GM18951 (cell line): Measurements from ENCODE around the gene PNPLA1.

ENCODE experiments used
- POLR2A ChIP-seq: IDR thresholded peaks from 4 replicates; pipeline ENCODE4 v1.6.1; 2011; ENCODE audit warnings: mild to moderate bottlenecking; ENCODE audit not compliant: insufficient read length, insufficient read depth; ENCODE audit errors: extremely low read depth
- in situ Hi-C: fragments of 300-500 bp; cut with MboI; formaldehyde crosslinking; loops from one replicate; pipeline ENCODE4 v1.12.0; 2022; ENCODE audit warnings: low sequenced_read_pairs, mixed read lengths, inconsistent platforms; ENCODE audit not compliant: unreplicated experiment

The PNPLA1 gene

DNA sequence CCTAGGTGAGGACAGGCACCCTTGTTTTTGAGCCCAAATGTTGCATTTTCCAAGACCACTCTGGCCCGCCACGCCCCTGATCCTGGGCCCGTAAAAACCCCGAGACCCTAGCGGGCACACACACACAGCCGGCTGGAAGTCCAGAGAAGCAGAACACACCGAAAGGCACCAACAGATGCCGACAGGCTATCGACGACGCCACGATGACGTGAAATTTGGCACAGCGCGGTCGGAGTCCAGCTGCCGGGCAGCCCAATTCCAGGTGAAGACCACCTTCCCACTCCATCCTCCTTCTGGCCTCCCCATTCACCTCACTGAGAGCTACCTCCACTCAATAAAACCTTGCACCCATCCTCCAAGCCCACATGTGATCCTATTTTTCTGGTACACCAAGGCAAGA lies 34.0 kb upstream of the PNPLA1 start:
- no peak for TF ChIP-seq POLR2A
- in situ Hi-C loops = no loop called here

DNA sequence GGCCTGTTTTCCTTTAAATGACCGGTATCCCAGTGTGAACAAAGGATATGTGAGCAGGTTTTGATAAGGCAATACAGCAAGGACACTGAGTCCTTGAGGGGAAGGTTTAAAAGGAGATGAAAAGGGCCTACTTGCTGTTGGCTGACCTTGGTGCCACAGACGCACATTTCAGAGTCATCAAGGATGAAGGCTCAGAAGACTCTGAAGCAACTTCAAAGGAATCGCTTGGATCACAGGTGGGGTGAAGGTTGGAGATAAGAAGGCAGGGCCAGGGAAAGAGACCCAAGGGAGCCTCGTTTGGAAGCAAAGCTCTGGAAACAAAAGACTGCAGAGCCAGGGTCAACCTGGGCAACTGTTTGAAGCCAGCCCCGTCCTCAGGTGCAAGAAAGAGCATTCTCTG lies 30.1 kb upstream of the PNPLA1 start:
- in situ Hi-C loops = no loop called here
- TF ChIP-seq POLR2A = no peak

DNA sequence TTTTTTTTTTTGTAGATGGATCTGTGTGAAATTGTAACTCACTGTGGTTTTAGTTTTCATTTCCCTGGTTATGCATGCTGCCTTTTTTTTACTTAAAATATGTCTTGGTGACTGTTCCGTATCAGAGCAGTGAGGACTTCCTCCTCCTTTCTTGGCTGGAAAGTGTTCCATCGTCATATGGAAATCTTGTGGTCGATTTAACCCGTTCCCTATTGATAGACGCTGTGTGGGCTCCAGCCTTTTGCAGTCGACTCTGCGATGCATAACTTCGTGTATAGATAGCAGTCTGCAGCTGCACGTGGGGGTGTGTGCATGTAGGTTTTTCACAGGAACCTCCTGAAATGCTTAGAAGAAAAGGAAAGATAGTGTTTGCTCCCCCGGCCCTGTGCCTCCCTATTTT lies 28.1 kb upstream of the PNPLA1 start:
- no peak for TF ChIP-seq POLR2A
- in situ Hi-C loops = no loop called here

DNA sequence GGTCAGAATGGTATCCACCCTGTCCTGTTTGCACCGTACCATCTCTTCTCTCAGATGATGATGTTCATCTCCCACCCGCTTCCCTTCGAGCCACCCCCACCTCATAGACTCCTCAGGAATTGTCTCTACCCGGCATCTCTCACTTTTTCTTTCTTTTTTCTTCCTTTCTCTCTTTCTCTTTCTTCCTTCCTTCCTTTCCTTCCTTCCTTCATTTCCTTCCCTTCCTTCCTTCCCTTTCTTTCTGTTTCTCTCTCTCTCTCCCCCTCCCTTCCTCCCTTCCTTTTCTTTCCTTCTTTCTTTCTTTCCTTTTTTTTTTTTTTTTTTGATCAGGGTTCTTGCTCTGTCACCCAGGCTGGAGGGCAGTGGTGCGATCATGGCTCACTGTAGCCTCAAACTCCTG lies 27.7 kb upstream of the PNPLA1 start:
- in situ Hi-C loops = no loop called here
- no peak for TF ChIP-seq POLR2A

DNA sequence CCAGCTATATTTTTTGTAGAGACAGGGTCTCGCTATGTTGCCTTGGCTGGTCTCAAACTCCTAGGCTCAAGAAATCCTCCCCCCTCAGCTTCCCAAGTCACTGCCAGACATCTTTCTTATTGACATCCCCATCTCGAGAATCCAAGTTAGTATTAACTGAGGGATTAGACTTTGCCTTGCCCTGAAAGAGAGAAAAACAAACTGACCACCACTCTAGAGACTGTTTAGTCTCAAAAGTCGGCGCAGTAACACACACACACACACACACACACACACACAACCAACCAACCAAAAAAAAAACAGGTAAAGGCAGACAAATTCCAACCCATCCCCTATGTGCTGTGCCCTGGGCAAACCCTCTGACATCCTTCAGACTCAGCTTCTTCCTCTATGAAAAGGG lies 27.2 kb upstream of the PNPLA1 start:
- no peak for TF ChIP-seq POLR2A
- in situ Hi-C loops = no loop called here

DNA sequence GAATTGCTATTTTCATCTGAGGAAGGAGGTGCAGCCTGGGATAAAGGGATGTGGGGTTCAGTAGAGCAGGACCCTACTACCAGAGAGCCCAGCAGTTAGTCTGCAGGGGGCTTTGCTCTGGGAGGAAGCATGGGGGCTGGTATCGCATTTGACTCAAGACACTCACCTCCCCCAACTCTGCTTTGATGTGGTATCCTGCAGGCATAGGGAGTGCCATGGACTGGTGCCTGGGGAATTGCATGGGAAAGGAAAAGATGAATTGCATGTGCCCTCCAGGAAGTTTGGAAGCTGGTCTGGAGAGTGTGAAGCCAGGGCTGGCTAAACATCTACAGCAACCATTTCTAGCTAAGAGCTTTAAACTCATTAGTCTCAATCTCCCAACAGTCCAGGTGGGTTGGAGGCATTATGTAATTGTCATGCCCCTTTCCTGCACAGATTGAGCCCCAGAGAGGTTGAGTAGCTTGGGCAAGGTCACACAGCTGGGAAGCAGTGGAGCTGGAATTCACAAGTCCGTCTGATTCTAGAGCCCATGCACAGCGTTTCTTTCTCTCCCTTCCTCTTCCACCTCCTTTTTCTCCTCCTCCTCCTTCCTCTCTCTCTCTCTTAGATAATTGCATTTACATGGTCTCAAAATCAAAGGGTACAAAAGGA lies 26.2 kb upstream of the PNPLA1 start:
- TF ChIP-seq POLR2A = no peak
- in situ Hi-C loops = no loop called here

DNA sequence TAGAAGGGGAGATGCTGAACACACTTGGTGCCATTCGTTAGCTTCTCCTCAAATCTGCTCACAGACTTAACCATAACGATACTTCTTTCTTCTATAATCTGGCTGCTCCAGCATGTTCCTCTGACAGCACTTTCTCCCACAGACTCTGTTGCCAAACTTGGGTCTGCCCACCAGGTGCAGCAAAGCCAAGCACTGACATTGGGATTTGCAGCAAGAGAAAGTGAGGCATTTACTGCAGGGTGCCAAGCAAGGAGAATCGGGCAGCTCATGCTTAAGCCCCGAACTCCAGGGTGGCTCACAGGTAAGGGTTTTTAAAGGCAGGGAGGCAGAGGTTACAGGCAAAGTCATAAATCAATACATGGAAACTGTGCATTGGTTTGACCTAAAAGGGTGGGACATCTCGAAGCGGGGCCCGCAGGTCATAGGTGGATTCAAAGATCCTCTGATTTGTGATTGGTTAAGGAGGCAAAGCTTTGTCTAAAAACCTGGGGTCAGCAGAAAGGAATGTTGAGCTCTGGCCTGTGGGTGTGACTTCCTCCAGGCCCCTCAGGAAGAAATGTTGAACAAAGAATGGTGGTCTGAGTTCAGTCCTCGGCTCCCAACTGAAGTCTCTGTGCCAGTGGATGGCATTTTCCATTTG lies 25.1 kb upstream of the PNPLA1 start:
- in situ Hi-C loops = no loop called here
- no peak for TF ChIP-seq POLR2A

DNA sequence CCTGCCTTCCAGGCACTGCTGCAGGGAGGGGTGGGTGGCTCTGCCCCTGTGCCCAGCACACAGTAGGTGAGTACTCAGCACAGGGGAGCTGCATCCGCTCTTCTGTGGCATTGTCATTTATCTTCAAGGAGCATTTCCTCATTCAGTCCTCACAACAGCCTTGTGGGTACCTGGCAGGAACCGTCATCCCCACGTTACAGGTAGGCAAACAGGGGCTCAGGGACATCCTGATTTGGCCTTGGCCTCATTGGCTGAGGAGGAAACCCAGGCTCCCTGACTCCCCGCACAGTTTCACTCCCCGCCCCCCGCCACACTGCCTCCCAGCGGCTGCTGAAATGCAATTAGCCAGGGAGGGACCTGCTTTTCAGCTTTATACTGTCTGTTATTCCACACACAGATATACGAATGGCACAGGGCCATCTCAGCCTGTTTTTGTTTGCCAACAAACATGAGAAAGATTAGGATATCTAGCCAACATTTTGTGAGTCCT lies 24.2 kb upstream of the PNPLA1 start:
- in situ Hi-C loops = no loop called here
- TF ChIP-seq POLR2A = no peak

DNA sequence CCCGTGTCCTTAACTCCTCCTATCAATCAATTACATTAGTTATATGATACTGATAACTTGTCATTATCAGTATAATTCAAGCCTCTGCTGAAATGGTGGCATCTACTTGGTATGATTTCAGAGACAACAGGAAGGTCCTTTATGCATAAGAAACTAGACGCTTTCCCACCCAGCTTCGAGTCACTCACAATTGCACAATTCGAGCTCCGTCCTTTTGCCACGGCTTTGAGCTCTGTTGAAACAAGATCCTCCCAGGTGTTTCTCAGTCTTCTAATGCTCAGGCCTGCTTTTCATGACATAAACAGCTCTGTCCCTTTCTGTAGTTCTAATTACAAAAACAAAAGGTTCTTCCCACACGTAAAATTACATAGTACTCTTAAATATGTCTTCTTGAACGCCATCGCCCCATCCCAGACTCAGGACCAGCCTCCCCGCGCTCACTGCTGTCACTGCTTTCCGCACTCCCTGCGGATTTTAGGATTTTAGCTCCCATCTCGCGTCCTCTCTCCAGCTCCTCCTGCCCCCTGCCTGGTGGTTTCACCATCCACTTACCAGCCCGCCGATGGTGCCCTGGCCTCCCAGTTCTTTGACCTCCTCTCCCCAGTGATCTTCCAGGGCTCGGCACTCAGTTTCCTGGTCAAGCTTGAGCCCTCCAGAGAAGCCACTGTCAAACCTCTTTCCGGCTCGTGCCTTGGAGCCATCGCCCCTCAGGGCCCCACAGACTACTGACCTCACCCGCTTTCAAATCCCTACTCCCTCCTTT lies 23.2 kb upstream of the PNPLA1 start:
- in situ Hi-C loops = no loop called here
- TF ChIP-seq POLR2A = no peak

DNA sequence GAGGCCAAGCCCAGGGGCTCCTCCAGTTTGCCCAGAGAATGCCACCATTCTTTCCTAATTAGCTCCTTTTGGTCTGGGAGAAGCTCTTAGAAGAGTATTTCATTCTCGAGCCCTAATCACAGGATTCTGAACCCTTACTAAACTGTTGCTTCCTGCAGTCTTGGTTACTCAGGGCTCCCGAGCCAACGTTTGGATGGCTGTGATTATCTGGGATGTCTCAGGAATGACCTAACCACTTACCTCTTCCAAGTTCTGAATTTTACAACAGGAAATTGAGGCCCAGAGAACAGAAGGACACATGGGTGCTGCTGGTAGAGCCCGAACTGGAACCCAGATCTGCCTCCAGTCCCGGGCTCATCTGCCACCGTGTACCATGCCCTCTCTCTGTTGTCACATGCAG lies 22.2 kb upstream of the PNPLA1 start:
- no peak for TF ChIP-seq POLR2A
- in situ Hi-C loops = no loop called here

DNA sequence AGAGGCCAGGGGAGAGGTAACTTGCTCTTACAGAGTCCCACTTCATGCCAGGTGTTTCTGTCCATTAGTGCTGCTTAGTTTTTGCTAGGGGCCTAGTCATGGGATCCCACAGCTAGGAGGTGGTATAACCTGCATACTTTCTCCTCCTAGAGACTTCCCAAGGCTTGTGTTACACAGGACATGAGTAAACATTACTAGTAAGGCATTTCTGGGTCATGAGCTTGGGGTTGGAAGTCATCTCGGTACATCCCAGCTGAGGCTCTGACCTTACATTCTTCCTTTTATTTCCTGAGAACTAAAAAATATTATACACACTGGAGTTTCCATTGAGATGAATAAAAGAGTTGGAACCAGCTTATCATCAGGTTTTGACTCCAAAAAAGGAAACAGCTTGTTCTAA lies 20.9 kb upstream of the PNPLA1 start:
- TF ChIP-seq POLR2A = no peak
- in situ Hi-C loops = no loop called here

DNA sequence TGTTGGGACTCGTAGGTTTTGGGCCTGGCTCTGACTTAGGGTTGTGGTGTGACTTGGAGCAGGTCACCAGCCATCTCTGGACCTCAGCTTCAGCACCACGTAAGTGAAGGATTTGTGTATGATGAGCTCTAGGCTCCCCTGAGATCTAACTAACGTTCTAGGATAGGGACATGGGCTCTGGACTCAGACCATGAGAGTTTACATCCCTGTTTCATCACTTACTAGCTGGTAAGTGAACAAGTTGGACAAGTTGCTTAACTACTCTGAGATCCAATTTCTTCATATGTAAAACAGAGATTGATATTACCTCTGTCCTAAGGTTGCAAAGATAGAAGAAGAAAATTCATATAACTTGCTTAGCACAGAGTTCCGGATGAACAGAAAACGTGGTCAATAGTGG lies 20.3 kb upstream of the PNPLA1 start:
- in situ Hi-C loops = no loop called here
- no peak for TF ChIP-seq POLR2A

DNA sequence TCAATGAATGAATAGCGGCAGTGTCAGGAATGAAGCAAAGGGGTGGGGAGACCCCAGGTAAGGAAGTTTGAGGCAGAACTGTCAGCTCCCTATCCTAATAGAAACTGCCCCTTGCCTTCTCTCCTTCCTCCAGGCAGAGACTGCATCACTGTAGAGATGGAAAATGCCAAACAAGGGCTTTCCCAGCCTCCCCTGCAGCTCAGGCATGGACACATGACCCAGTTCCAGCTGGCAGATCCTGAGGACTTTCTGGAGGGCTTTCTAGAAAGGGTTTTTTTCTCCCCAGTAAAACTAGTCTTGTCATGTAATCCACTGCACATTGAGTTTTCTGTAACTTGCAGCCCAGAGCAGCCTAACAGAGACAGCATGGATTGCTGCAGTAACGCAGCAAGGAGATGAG lies 17.9 kb upstream of the PNPLA1 start:
- no peak for TF ChIP-seq POLR2A
- in situ Hi-C loops = no loop called here
